DOHH2 (cell line): ENCODE results near the gene FAM131A.

ENCODE experiments used
- CTCF ChIP-seq: fragments of 200-600 bp; sonication (generic); IDR thresholded peaks from one replicate; pipeline ENCODE4 v1.5.1; 2014; ENCODE audit warnings: antibody characterized with exemption, mild to moderate bottlenecking, low read depth, low read length; ENCODE audit not compliant: poor library complexity, severe bottlenecking
- EZH2phosphoT487 ChIP-seq: fragments of 200-600 bp; sonication (generic); IDR thresholded peaks from 2 replicates; pipeline ENCODE4 v1.6.1; 2017; ENCODE audit warnings: borderline replicate concordance, mild to moderate bottlenecking, antibody characterized with exemption, low read length, moderate library complexity, mixed read lengths

DNA sequence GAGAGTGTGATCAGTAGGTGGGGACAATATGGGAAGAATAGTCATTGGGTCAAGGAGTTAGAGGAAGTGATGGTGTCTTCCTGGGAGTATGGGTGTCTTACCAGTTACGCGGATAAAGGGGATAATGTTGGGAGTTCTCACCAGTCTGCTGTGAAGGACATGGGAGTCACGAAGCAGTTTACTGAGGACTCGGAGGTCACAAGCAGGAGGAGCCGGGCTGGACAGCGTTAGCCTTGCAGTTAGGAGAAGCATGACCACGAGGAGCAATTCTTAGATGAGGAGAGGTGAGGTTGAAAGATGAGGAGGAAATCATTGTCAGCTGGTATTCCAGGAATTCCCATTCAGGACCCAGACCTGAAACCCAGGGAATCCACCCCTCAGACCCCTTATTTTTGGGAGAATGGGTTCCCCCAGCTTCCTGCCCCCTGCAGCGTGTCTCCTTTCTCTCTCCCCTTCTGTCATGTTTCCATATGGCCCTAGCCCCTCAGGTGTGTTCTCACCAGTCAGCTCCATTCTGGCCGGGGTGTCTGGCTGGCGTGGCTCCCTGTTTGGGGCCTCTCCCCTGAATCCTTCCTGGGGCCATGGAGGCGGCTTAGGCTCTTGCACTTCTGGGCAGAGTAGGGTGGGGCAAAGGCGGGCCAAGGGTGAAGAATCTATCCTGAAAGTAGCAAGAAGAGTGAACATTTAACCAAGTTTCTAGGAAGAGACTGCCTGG lies 38.5 kb downstream of the FAM131A start:
- TF ChIP-seq CTCF (no peak), EZH2phosphoT487 (no peak)
